ENCODE results near the gene C11orf54.
"Not testable (repeated sequence)": the region's sequence is repeated elsewhere in the genome, so short reads cannot be mapped to it uniquely, and the experiment has no call there.

The C11orf54 gene

GRCh38 chr11:93743291-93743690, 1.8 kb downstream of the C11orf54 start:
- Histone ChIP-seq H3K9me3 (ENCODE audit: insufficient read depth, low read depth, low read length) (no peaks in the 10 kb centered on the region), H3K4me1 (ENCODE audit: insufficient read depth, low read length, poor library complexity, severe bottlenecking) (peaks cover 14% of the 10 kb centered on the region), H2AFZ (ENCODE audit: low read length) (no peak overlapping the region), H3K4me2 (ENCODE audit: low read depth, low read length, poor library complexity, severe bottlenecking) (peak overlapping the region; percentile 76), H3K9ac (ENCODE audit: low read depth, low read length, poor library complexity, severe bottlenecking) (no peak overlapping the region), H3K4me3 (ENCODE audit: low read length, poor library complexity, severe bottlenecking) (no peak overlapping the region), H4K20me1 (ENCODE audit: insufficient read depth, low read length, poor library complexity, severe bottlenecking) (peaks cover 32% of the 10 kb centered on the region), H3K79me2 (ENCODE audit: insufficient read depth, low read length) (peaks cover 56% of the 10 kb centered on the region), H3K36me3 (ENCODE audit: insufficient read depth, low read length) (peaks cover 9% of the 10 kb centered on the region), H3K27me3 (ENCODE audit: insufficient read depth, low read length, poor library complexity, severe bottlenecking) (no peaks in the 10 kb centered on the region), H3F3A (ENCODE audit: low read depth) (no peaks in the 10 kb centered on the region), H3K9me2 (replicated peaks; ENCODE audit: low read depth, low read length) (no peaks in the 10 kb centered on the region)
- TF ChIP-seq EZH2phosphoT487 (IDR thresholded peaks at IDR 0.05; ENCODE audit: borderline replicate concordance), result no peak
- TF ChIP-seq, protein P1, sequence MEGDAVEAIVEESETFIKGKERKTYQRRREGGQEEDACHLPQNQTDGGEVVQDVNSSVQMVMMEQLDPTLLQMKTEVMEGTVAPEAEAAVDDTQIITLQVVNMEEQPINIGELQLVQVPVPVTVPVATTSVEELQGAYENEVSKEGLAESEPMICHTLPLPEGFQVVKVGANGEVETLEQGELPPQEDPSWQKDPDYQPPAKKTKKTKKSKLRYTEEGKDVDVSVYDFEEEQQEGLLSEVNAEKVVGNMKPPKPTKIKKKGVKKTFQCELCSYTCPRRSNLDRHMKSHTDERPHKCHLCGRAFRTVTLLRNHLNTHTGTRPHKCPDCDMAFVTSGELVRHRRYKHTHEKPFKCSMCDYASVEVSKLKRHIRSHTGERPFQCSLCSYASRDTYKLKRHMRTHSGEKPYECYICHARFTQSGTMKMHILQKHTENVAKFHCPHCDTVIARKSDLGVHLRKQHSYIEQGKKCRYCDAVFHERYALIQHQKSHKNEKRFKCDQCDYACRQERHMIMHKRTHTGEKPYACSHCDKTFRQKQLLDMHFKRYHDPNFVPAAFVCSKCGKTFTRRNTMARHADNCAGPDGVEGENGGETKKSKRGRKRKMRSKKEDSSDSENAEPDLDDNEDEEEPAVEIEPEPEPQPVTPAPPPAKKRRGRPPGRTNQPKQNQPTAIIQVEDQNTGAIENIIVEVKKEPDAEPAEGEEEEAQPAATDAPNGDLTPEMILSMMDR (conservative IDR thresholded peaks at IDR 0.05; ENCODE audit: low read length), result no peak

DNA sequence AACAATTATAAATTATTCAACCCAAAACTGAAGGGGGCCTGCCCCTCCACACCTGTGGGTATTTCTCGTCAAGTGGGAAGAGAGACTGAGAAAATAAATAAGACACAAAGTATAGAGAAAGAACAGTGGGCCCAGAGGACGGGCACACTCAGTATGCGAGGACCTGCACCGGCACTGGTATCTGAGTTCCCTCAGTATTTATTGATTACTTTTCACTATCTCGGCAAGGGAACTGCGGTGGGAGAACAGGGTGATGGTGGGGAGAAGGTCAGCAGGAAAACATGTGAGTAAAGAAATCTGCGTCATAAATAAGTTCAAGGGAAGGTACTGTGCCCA, 3.2 kb downstream of the C11orf54 start:
- TF ChIP-seq EZH2phosphoT487 (IDR thresholded peaks at IDR 0.05; ENCODE audit: borderline replicate concordance), result no peak
- TF ChIP-seq, protein P1 (conservative IDR thresholded peaks at IDR 0.05; ENCODE audit: low read length), result no peak
- H3F3A ChIP-seq (ENCODE audit: low read depth), result no peaks in the 10 kb centered on the region
- H3K4me1 ChIP-seq (ENCODE audit: insufficient read depth, low read length, poor library complexity, severe bottlenecking), result peaks cover 4% of the 10 kb centered on the region
- peaks cover 42% of the 10 kb centered on the region for H3K79me2 ChIP-seq (ENCODE audit: insufficient read depth, low read length)
- H4K20me1 ChIP-seq (ENCODE audit: insufficient read depth, low read length, poor library complexity, severe bottlenecking), result peaks cover 19% of the 10 kb centered on the region
- no peaks in the 10 kb centered on the region for H3K9me2 ChIP-seq (replicated peaks; ENCODE audit: low read depth, low read length)
- H3K4me2 ChIP-seq (ENCODE audit: low read depth, low read length, poor library complexity, severe bottlenecking), result no peak overlapping the region
- no peaks in the 10 kb centered on the region for H3K9me3 ChIP-seq (ENCODE audit: insufficient read depth, low read depth, low read length)
- no peak overlapping the region for H3K4me3 ChIP-seq (ENCODE audit: low read length, poor library complexity, severe bottlenecking)
- H3K9ac ChIP-seq (ENCODE audit: low read depth, low read length, poor library complexity, severe bottlenecking), result no peak overlapping the region
- H3K36me3 ChIP-seq (ENCODE audit: insufficient read depth, low read length), result no peaks in the 10 kb centered on the region
- H3K27me3 ChIP-seq (ENCODE audit: insufficient read depth, low read length, poor library complexity, severe bottlenecking), result no peaks in the 10 kb centered on the region
- H2AFZ ChIP-seq (ENCODE audit: low read length), result no peak overlapping the region

DNA sequence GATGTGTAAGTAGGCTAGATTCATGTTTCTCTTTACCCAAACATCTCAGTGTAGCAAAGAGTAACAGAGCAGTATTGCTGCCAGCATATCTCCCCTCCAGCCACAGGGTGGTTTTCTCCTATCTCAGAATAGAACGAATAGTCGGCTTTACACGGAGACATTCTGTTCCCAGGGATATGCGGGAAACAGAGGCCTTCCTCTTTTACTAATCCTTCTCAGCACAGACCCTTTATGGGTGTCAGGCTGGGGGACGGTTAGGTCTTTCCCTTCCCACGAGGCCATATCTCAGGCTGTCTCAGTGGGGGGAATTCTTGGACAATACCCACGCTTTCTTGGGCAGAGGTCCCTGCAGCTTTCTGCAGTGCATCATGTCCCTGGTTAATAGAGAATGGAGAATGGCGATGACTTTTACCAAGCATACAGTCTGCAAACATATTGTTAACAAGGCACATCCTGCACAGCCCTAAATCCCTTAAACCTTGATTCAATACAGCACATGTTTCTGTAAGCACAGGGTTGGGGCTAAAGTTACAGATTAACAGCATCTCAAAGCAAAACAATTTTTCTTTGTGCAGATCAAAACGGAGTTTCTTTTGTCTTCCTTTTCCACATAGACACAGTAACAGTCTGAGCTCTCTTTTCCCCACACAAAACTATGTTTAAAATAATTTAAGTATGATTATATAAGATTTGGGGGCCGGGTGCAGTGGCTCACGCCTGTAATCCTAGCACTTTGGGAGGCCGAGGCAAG, 3.7 kb downstream of the C11orf54 start:
- not testable (repeated sequence) for H3K36me3 ChIP-seq (ENCODE audit: insufficient read depth, low read length); H3K4me3 ChIP-seq (ENCODE audit: low read length, poor library complexity, severe bottlenecking); H3F3A ChIP-seq (ENCODE audit: low read depth); H3K27me3 ChIP-seq (ENCODE audit: insufficient read depth, low read length, poor library complexity, severe bottlenecking); H3K4me1 ChIP-seq (ENCODE audit: insufficient read depth, low read length, poor library complexity, severe bottlenecking); H2AFZ ChIP-seq (ENCODE audit: low read length); H3K9ac ChIP-seq (ENCODE audit: low read depth, low read length, poor library complexity, severe bottlenecking); H3K9me3 ChIP-seq (ENCODE audit: insufficient read depth, low read depth, low read length); H3K9me2 ChIP-seq (replicated peaks; ENCODE audit: low read depth, low read length); H3K4me2 ChIP-seq (ENCODE audit: low read depth, low read length, poor library complexity, severe bottlenecking)
- Histone ChIP-seq H3K79me2 (ENCODE audit: insufficient read depth, low read length) (peaks cover 37% of the 10 kb centered on the region), H4K20me1 (ENCODE audit: insufficient read depth, low read length, poor library complexity, severe bottlenecking) (peaks cover 13% of the 10 kb centered on the region)

GRCh38 chr11:93746101-93746500, 4.6 kb downstream of the C11orf54 start:
- Histone ChIP-seq H3K4me3 (ENCODE audit: low read length, poor library complexity, severe bottlenecking) (no peak overlapping the region), H3K9ac (ENCODE audit: low read depth, low read length, poor library complexity, severe bottlenecking) (no peak overlapping the region), H3F3A (ENCODE audit: low read depth) (no peaks in the 10 kb centered on the region), H3K79me2 (ENCODE audit: insufficient read depth, low read length) (peaks cover 28% of the 10 kb centered on the region), H3K27me3 (ENCODE audit: insufficient read depth, low read length, poor library complexity, severe bottlenecking) (no peaks in the 10 kb centered on the region), H2AFZ (ENCODE audit: low read length) (no peak overlapping the region), H4K20me1 (ENCODE audit: insufficient read depth, low read length, poor library complexity, severe bottlenecking) (peaks cover 4% of the 10 kb centered on the region), H3K9me2 (replicated peaks; ENCODE audit: low read depth, low read length) (no peaks in the 10 kb centered on the region), H3K4me2 (ENCODE audit: low read depth, low read length, poor library complexity, severe bottlenecking) (no peak overlapping the region), H3K9me3 (ENCODE audit: insufficient read depth, low read depth, low read length) (no peaks in the 10 kb centered on the region), H3K4me1 (ENCODE audit: insufficient read depth, low read length, poor library complexity, severe bottlenecking) (peaks cover 4% of the 10 kb centered on the region), H3K36me3 (ENCODE audit: insufficient read depth, low read length) (no peaks in the 10 kb centered on the region)
- no peak for TF ChIP-seq EZH2phosphoT487 (IDR thresholded peaks at IDR 0.05; ENCODE audit: borderline replicate concordance)
- TF ChIP-seq, protein P1 (conservative IDR thresholded peaks at IDR 0.05; ENCODE audit: low read length), result no peak
